A673 (cell line): Measurements from ENCODE around the gene ZNF43. TPM values are rescaled to one million over a fixed set of nuclear protein-coding genes. Genes with fewer than 3 reads are reported as not detected.
"Not testable (repeated sequence)": the region's sequence is repeated elsewhere in the genome, so short reads cannot be mapped to it uniquely, and the experiment has no call there.

Experiments used
- BruUV-seq: library from RNA; stranded (reverse); fragments of 400-500 nt; replicated peaks from 2 replicates; lab custom pipeline; 2021; lab: Mats Ljungman, UMichigan
- CTCF ChIA-PET: fragments of 300-600 bp; sonication (Branson Sonifier 250); formaldehyde crosslinking; loops from one replicate; lab custom pipeline; 2022; ENCODE audit warnings: antibody characterized with exemption; lab: Charles Lee
- POLR2A ChIA-PET: fragments of 300-600 bp; sonication (Branson Sonifier 250); formaldehyde crosslinking; loops from one replicate; lab custom pipeline; 2022; ENCODE audit warnings: antibody characterized with exemption; ENCODE audit not compliant: low non-redundant PET; lab: Charles Lee
- DNase-seq: peaks from one replicate; pipeline ENCODE4 v3.0.0-alpha.2; 2015; ENCODE audit warnings: low spot score
- H3K27ac ChIP-seq: fragments of 200-600 bp; sonication (generic); 2 replicates; pipeline ENCODE4 v1.5.1; 2016; ENCODE audit warnings: mixed run types, low read depth, mild to moderate bottlenecking, mixed read lengths, antibody characterized with exemption, low read length; ENCODE audit not compliant: poor library complexity, severe bottlenecking
- H3K27me3 ChIP-seq: fragments of 200-600 bp; sonication (generic); replicated peaks from 2 replicates; pipeline ENCODE4 v1.6.1; 2017; ENCODE audit warnings: mixed run types, low read depth, mild to moderate bottlenecking, mixed read lengths, antibody characterized with exemption, low read length; ENCODE audit not compliant: insufficient read depth, poor library complexity
- H3K36me3 ChIP-seq: fragments of 200-600 bp; sonication (generic); 2 replicates; pipeline ENCODE4 v1.6.1; 2016; ENCODE audit warnings: mixed run types, mild to moderate bottlenecking, mixed read lengths, antibody characterized with exemption, low read length; ENCODE audit not compliant: insufficient read depth, poor library complexity, severe bottlenecking
- H3K4me1 ChIP-seq: fragments of 200-600 bp; sonication (generic); 2 replicates; pipeline ENCODE4 v1.6.1; 2017; ENCODE audit warnings: mixed run types, mild to moderate bottlenecking, mixed read lengths, antibody characterized with exemption, low read length; ENCODE audit not compliant: insufficient read depth, poor library complexity, severe bottlenecking
- H3K4me3 ChIP-seq: fragments of 200-600 bp; sonication (generic); 2 replicates; pipeline ENCODE4 v1.5.1; 2016; ENCODE audit warnings: low read depth, mixed run types, mild to moderate bottlenecking, mixed read lengths, low read length; ENCODE audit not compliant: poor library complexity, severe bottlenecking
- H3K9me3 ChIP-seq: fragments of 200-600 bp; sonication (generic); 2 replicates; pipeline ENCODE4 v1.6.1; 2016; ENCODE audit warnings: mixed run types, low read depth, mild to moderate bottlenecking, mixed read lengths, antibody characterized with exemption, low read length; ENCODE audit not compliant: poor library complexity, severe bottlenecking
- EZH2 ChIP-seq: fragments of 200-600 bp; sonication (generic); IDR thresholded peaks from 2 replicates; pipeline ENCODE4 v1.6.1; 2017; ENCODE audit warnings: borderline replicate concordance, low read depth, mild to moderate bottlenecking, mixed read lengths, antibody characterized with exemption, low read length; ENCODE audit not compliant: poor library complexity, severe bottlenecking
- intact Hi-C: fragments of 100-400 bp; cut with micrococcal nuclease; formaldehyde crosslinking; loops from one replicate; pipeline ENCODE4 v1.10.0; 2022; ENCODE audit not compliant: unreplicated experiment
- total RNA-seq: library from RNA; stranded (reverse); gene quantifications from 2 replicates; pipeline ENCODE4 v1.2.3, GENCODE V29; 2021
- TF ChIP-seq, protein P1 (sequence below): fragments of 300-800, 200-600 bp; sonication (generic); conservative IDR thresholded peaks from 2 replicates; pipeline ENCODE4 v1.5.1; 2017; ENCODE audit warnings: low read depth, mild to moderate bottlenecking, antibody characterized with exemption, low read length, moderate library complexity, mixed read lengths

The ZNF43 gene
- total RNA-seq, 1 experiment from 2014 or later, result 31.9 TPM

DNA sequence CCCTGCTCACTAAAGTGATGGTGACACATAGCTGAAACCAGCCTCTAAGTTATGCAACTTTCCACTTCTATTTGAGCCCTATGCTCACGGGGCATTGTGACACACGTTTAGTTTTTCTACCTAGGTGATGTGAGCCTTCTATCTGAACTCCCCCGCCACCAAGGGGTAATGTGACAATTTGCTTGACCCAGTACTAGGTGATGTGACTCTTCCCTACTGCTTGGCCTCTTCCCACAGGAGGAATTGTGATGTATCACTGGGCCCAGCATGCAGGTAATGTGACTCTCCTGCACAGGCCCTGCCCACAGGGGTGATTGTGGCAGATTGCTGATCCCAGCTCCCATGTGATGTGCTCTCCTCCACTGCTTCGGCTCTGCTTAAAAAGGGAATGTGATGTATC is 42.7 kb upstream of the ZNF43 start:
- no peak for DNase-seq
- Histone ChIP-seq H3K27me3 (no peaks in the 10 kb centered on the region), H3K4me1 (no peaks in the 10 kb centered on the region), H3K9me3 (no peaks in the 10 kb centered on the region), H3K27ac (no peak overlapping the region), H3K4me3 (no peak overlapping the region), H3K36me3 (no peaks in the 10 kb centered on the region)
- intact Hi-C loops, result no loop called here
- ChIA-PET POLR2A (no interaction called here), CTCF (no interaction called here)
- BruUV-seq, result no TSS peak
- TF ChIP-seq, protein P1, sequence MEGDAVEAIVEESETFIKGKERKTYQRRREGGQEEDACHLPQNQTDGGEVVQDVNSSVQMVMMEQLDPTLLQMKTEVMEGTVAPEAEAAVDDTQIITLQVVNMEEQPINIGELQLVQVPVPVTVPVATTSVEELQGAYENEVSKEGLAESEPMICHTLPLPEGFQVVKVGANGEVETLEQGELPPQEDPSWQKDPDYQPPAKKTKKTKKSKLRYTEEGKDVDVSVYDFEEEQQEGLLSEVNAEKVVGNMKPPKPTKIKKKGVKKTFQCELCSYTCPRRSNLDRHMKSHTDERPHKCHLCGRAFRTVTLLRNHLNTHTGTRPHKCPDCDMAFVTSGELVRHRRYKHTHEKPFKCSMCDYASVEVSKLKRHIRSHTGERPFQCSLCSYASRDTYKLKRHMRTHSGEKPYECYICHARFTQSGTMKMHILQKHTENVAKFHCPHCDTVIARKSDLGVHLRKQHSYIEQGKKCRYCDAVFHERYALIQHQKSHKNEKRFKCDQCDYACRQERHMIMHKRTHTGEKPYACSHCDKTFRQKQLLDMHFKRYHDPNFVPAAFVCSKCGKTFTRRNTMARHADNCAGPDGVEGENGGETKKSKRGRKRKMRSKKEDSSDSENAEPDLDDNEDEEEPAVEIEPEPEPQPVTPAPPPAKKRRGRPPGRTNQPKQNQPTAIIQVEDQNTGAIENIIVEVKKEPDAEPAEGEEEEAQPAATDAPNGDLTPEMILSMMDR, result no peak
- TF ChIP-seq EZH2, result no peak

DNA sequence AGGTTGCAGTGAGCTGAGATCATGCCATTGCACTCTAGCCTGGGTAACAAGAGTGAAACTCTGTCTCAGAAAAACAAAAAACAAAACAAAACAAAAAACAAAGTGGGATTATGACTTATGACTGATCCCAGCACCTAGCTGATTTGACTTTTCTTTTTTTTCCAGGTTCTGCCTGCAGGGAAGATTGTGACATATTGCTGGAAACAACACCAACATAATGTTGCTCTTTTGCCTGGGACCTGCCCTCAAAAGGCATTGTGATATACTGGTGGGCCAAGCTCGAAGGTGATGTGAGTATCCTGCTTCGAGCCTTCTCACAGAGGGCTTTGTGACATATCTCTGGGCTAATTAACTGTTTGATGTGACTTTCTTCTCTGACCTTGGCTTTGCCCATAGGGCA is 42.0 kb upstream of the ZNF43 start:
- ChIA-PET CTCF (no interaction called here), POLR2A (no interaction called here)
- intact Hi-C loops, result no loop called here
- Histone ChIP-seq H3K27ac (no peak overlapping the region), H3K9me3 (no peaks in the 10 kb centered on the region), H3K4me3 (no peak overlapping the region), H3K36me3 (no peaks in the 10 kb centered on the region), H3K4me1 (no peaks in the 10 kb centered on the region), H3K27me3 (no peaks in the 10 kb centered on the region)
- BruUV-seq, result no TSS peak
- no peak for TF ChIP-seq EZH2
- TF ChIP-seq, protein P1, result no peak
- no peak for DNase-seq

DNA sequence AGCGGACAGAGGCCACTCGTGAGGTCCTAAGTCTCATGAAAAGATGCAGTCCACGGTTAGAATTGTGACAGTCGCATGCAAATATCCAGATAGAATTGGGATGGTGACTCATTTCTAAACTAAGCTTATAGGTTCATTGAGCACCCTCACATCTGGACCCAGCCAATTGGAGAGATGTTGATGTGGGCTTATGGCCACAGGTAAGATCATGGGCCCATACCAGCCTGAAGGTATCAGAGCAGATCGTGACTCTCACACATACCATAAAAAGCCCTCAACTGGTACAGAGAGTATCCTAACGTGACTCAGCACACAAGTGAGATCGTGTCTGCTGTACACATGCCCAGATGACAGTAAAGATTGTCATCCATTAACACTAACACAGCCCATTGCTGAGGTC is 40.6 kb upstream of the ZNF43 start:
- H3K36me3 ChIP-seq, intact Hi-C loops, BruUV-seq, DNase-seq, H3K4me3 ChIP-seq, H3K27ac ChIP-seq, CTCF ChIA-PET, H3K9me3 ChIP-seq, H3K27me3 ChIP-seq, H3K4me1 ChIP-seq, POLR2A ChIA-PET: not testable (repeated sequence)

DNA sequence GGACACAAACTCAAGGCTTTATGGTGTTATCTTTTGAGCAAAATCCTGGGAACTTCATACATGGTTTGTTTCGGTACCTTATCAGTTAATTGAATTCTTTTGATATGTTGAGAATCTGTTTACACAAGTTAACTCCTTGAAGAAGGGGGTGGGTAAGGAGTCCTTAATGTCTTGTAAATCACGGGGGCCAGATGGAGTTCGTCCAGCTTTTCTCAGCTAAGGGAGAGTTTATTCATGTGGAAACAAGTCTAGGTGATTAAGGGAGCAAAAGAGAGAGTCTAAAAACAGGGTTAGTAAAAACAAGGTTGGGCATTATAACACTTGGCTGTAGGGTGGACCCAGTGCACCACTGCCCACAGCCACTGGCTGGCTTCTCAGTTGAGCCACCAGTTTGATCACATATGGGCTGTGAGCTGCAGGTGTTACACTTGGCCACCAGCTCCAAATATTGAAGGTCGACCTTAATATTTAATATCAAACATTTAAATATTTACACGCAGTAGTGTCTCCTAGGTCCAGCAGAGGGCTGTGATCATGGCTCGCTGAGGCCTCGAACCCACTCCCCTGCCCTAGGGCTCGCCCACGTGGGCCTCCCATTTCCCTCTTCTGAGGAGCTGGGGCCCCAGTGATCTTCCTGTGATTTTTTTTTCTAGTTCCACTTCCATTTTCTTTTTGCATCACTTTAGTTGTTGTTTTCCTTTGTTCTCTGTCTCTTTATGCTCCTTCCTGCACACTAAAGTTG is 21.0 kb upstream of the ZNF43 start:
- ChIA-PET POLR2A (no interaction called here), CTCF (no interaction called here)
- TF ChIP-seq, protein P1, result no peak
- no peak for TF ChIP-seq EZH2
- DNase-seq, result no peak
- no TSS peak for BruUV-seq
- intact Hi-C loops, result no loop called here
- H3K27ac ChIP-seq, result no peak overlapping the region
- H3K4me3 ChIP-seq, result no peak overlapping the region
- H3K4me1 ChIP-seq, result no peaks in the 10 kb centered on the region
- H3K36me3 ChIP-seq, result no peaks in the 10 kb centered on the region
- no peaks in the 10 kb centered on the region for H3K27me3 ChIP-seq
- peaks cover 6% of the 10 kb centered on the region for H3K9me3 ChIP-seq
